ENCODE measurements around the gene DRD4. TPM values are rescaled to one million over a fixed set of nuclear protein-coding genes. Genes with fewer than 3 reads are reported as not detected.

DRD4 gene
- 1 to 10 TPM in 1 of 2 donors, under 1 TPM in 1; 0.60 to 5.6 TPM for total RNA-seq

DNA sequence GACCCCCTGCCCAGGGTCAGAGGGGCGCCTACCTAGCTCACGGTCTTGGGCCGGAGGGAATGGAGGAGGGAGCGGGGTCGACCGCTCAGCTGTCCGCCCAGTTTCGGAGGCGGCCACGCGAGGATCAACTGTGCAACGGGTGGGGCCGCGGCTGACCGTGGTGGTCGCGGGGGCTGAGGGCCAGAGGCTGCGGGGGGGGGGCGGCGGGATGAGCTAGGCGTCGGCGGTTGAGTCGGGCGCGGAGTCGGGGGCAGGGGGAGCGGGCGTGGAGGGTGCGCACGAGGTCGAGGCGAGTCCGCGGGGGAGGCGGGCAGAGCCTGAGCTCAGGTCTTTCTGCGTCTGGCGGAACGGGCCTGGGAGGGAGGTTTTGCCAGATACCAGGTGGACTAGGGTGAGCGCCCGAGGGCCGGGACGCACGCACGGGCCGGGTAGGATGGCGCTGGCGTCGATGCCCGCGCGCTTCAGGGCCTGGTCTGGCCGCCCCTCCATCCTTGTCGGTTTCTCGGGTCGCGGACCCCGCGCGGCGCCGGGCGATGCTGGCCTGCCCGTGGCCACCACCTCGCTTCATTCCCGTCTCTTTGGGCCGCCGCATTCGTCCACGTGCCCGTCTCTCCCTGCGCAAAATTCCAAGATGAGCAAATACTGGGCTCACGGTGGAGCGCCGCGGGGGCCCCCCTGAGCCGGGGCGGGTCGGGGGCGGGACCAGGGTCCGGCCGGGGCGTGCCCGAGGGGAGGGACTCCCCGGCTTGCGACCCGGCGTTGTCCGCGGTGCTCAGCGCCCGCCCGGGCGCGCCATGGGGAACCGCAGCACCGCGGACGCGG, at the start of gene DRD4:
TSS of gene DRD4 (plus strand) at position 759 of the 822 bp plus-strand sequence. CDS start at position 795, 36 bp downstream.
- H3K9me3 Mint-ChIP-seq: no peaks in the 10 kb centered on the region
- H3K36me3 Mint-ChIP-seq: peaks cover 0 to 4% of the 10 kb centered on the region in 2 donors
- no peak for ATAC-seq
- no peak for DNase-seq (ENCODE audit: low spot score in 2 of 2)
- H3K27ac Mint-ChIP-seq: peak within 1 kb of the TSS in 1 of 2 donors; percentile 72

DNA sequence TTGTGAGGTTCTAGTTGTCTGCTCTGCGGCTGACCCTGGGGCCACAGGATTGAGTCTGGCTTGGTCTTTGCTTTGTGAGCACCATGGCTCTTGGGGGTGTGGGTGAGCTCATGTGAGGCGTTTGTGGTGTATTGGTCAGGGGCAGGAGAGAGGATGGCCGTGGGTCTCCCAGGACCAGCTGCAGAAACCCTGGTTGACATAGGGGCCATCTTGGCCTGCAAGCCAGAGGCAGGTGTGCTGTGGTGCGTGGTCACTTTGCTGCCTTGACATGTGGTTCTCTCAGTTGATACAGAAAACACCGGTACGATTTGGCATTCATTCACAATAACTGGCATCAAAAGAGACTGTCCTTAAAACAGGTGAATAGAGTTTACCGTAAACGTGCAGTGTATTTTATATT, 49.5 kb upstream of the DRD4 start:
- DNase-seq (ENCODE audit: low spot score in 2 of 2): no peak
- H3K27ac Mint-ChIP-seq: peak overlapping the region; percentile 88 to 97
- no peaks in the 10 kb centered on the region for H3K9me3 Mint-ChIP-seq
- H3K36me3 Mint-ChIP-seq: peaks cover 12 to 15% of the 10 kb centered on the region in 2 donors
- ATAC-seq: peak; percentile 36 to 48

DNA sequence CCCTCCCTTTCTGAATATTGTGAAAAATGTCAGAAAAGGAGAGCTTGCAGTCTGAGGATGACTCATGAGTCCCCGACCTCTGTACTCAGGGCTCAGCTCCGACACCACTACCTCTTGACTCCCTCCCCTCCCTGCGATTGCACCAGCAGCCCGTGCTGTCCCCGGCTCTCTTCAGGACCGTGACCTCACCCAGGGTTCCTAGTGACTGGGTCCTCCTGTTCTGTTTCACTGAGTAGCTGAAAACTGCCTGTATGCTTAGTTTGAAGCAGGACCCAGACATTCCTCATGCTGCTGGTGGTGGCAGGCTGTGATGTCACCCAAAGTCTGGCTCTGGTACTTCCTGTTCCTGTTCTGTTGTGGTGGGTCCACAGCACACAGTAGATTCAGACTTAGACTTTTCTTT, 49.1 kb upstream of the DRD4 start:
- ATAC-seq: peak; percentile 96 to 99
- Mint-ChIP-seq H3K27ac (peak overlapping the region; percentile 88 to 97), H3K36me3 (peaks cover 15 to 17% of the 10 kb centered on the region in 2 donors), H3K9me3 (no peaks in the 10 kb centered on the region)
- DNase-seq (ENCODE audit: low spot score in 2 of 2): peak; percentile 68 to 83

DNA sequence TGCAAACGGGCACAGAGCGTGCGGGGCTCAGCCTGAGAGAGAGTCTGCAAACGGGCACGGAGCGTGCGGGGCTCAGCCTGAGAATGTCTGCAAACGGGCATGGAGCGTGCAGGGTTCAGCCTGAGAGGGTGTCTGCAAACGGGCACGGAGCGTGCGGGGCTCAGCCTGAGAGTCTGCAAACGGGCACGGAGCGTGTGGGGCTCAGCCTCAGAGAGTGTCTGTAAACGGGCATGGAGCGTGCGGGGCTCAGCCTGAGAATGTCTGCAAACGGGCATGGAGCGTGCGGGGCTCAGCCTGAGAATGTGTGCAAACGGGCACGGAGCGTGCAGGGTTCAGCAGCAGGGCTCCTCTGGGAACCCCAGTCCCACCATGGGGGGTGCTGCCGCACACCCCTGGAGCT, 47.3 kb upstream of the DRD4 start:
- peaks cover 19 to 28% of the 10 kb centered on the region in 2 donors for H3K36me3 Mint-ChIP-seq
- H3K9me3 Mint-ChIP-seq: no peaks in the 10 kb centered on the region
- H3K27ac Mint-ChIP-seq: no peak overlapping the region
- ATAC-seq: no peak
- no peak for DNase-seq (ENCODE audit: low spot score in 2 of 2)

DNA sequence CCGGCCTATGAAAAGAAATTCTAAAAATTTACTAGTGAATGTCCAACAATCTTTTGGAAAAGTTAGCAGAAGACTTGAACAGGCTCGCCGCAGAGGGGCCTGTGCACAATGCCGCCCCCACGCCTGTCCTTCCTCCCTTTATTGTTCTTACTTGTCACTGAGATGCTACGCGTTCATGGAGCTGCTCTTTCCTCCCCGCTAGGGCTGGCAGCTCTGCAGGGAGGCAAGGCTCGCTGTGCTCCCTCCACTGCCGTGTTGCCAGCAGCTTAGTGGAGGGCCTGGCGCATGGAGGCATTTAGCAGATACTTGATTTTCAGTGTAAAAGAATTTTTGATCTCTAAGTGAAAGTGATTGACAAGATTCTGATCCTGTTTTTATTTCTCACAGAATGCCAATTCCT, 46.1 kb upstream of the DRD4 start:
- peak overlapping the region in 1 of 2 donors; percentile 86 for H3K27ac Mint-ChIP-seq
- DNase-seq (ENCODE audit: low spot score in 2 of 2): no peak
- H3K9me3 Mint-ChIP-seq: no peaks in the 10 kb centered on the region
- ATAC-seq: no peak
- H3K36me3 Mint-ChIP-seq: peaks cover 19 to 28% of the 10 kb centered on the region in 2 donors

DNA sequence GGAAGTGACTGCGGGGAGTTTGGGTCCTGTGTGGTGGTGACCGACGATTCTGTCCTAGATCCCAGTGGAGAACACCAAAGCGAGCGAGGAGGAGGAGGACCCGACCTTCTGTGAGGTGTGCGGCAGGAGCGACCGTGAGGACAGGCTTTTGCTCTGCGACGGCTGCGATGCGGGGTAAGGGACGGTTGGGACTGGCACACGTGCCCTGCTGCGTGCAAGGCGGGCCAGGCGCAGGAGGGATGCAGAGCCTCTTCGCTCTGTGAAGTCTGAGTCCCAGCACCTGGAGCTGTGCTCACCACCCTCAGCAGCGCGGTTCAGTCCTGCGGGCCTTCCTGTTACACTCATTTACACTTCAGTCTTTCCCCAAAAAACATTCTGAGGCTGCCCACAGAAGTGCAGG, 44.6 kb upstream of the DRD4 start:
- DNase-seq (ENCODE audit: low spot score in 2 of 2) (no peak), ATAC-seq (no peak)
- Mint-ChIP-seq H3K27ac (peak overlapping the region in 1 of 2 donors; percentile 36), H3K36me3 (peaks cover 23 to 34% of the 10 kb centered on the region in 2 donors), H3K9me3 (no peaks in the 10 kb centered on the region)

DNA sequence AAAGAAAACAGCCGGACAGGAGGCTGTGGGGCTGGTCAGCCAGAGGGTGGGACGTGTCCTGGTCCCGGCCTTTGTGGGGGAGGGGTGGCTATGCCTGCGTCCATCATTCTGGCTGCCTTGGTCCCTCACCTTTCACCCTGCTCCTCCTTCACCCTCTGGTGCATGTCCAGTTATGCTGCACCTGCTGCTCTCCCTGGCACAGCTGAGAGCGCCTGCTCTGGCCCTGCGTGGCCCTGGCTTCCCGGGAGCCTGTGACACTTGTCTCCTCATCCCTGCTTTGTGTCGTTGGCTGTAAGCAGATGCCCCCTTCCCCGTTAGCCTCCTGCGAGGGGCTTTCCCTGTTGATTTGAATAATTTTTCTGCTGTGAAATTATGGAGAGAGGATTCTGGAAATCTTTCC, 44.2 kb upstream of the DRD4 start:
- no peak for DNase-seq (ENCODE audit: low spot score in 2 of 2)
- H3K9me3 Mint-ChIP-seq: no peaks in the 10 kb centered on the region
- ATAC-seq: no peak
- peak overlapping the region in 1 of 2 donors; percentile 19 for H3K27ac Mint-ChIP-seq
- H3K36me3 Mint-ChIP-seq: peaks cover 23 to 34% of the 10 kb centered on the region in 2 donors

DNA sequence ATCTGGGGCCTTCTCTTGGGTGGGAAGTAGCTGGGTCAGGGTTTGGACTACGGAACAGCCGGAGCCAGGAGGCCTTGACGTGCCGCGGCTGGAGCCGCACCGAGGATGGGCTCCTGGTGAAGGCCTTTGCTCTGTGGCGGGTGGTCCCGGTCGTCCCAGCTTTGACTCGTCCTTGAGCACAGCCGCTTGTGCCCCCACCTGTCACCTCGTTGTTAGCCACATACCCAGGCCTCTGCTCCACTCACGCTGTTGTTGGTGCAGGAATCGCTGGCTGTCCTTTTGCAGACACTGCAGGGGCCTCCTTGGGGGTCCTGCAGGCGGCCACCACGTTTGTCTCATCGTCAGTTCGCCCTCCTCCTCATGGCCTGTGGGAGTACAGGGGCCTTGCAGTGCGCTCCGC, 43.7 kb upstream of the DRD4 start:
- ATAC-seq: no peak
- Mint-ChIP-seq H3K27ac (peak overlapping the region in 1 of 2 donors; percentile 19), H3K9me3 (no peaks in the 10 kb centered on the region), H3K36me3 (peaks cover 23 to 34% of the 10 kb centered on the region in 2 donors)
- no peak for DNase-seq (ENCODE audit: low spot score in 2 of 2)

DNA sequence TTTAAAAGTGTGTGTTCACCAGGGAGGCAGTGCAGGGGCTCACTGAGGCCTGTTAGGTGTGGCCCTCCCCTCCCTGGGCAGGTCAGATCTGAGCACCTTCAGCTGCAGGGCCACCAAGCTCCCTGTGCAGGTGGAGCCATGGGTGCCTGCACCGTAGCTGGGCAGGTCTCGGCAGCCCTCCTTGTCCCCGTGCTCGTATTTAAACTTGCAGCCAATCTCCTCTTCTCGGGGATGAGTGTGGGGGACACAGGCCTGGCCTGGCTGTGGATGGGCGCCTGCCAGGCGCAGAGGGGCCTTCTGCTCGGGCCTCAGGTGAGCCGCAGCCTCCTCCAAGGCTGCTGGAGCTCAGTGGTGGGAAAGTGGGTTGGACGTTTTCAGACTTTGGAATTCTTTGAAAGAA, 41.7 kb upstream of the DRD4 start:
- Mint-ChIP-seq H3K36me3 (peaks cover 16 to 24% of the 10 kb centered on the region in 2 donors), H3K27ac (no peak overlapping the region), H3K9me3 (no peaks in the 10 kb centered on the region)
- DNase-seq (ENCODE audit: low spot score in 2 of 2): no peak
- ATAC-seq: no peak

DNA sequence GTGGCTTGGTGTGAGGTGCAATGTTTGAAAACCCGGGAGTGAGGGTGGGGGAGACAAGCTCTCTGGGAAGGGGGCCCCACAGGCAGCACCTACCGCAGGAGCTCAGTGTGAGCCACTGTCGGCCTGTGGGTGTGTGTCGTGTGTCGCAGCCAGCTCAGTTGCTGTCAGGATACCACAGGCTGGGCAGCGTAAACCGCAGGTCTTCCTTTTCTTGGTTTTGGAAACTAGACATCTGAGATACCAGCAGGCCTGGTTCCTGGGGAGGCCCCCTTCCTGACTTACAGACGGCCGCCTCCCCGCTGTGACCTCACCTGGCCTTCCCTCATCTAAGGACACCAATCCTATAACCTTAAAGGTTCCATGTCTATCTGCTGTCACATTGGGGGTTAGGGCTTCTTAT, 40.7 kb upstream of the DRD4 start:
- H3K9me3 Mint-ChIP-seq: no peaks in the 10 kb centered on the region
- peak overlapping the region in 1 of 2 donors; percentile 21 for H3K27ac Mint-ChIP-seq
- ATAC-seq: peak in 1 of 2 donors; percentile 66
- DNase-seq (ENCODE audit: low spot score in 2 of 2): no peak
- peaks cover 16 to 24% of the 10 kb centered on the region in 2 donors for H3K36me3 Mint-ChIP-seq

DNA sequence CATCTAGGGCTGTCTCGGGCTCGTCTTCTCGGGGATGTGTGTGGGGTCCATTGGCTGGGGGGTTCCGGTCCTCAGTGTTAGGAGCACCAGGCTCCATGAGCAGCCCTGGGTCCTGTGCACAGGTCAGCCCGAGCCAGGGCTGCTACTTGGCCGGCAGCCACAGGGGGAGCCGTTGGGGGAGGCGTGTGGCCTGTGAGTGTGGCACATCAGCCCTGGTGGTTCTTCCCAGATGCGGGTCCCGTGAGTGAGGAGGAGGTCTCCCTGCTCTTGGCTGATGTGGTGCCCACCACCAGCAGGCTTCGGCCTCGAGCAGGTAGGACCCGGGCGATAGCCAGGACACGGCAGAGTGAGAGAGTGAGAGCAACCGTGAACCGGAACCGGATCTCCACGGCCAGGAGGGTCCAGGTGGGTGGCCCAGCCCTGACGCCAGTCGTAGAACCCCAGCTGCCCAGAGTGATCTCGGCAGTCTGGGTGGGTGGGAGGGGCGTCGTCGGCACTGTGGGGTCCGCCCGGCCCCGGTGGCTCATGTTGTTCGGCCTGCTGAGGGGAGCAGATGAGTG, 39.8 kb upstream of the DRD4 start:
- DNase-seq (ENCODE audit: low spot score in 2 of 2) (no peak), ATAC-seq (peak in 1 of 2 donors; percentile 38)
- H3K36me3 Mint-ChIP-seq: peaks cover 14 to 21% of the 10 kb centered on the region in 2 donors
- peak overlapping the region; percentile 21 to 87 for H3K27ac Mint-ChIP-seq
- no peaks in the 10 kb centered on the region for H3K9me3 Mint-ChIP-seq

DNA sequence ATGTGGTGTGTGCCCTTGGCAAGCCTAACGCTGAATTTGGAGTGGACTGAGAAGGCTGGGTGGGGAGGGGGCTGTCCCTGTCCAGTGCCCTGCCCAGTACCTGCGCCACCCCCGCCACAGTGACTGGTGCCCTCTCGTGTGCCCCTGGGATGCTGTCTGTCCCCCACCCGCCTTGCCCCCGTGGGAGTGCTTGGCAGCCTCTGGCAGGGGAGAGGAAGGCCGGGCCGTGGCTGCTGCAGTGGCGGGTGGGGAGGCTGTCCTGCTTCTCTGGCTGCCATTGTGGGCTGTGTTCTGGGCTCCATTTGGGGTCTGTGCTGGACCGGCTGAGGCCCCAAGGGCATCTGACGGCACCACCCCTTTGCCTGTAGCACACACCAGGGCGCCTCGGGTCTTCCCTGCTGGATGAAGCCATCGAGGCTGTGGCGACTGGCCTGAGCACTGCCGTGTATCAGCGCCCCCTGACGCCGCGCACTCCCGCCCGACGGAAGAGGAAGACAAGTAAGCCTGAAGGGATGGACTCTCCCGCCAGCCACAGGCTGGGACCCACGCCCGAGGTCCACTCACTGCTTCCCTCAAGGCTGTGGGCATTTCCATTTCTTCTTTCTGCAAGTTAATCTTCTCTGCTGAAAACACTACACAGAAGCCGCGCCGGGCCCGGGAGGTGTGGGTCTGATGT, 38.9 kb upstream of the DRD4 start:
- DNase-seq (ENCODE audit: low spot score in 2 of 2) (no peak), ATAC-seq (no peak)
- peaks cover 7 to 16% of the 10 kb centered on the region in 2 donors for H3K36me3 Mint-ChIP-seq
- no peak overlapping the region for H3K27ac Mint-ChIP-seq
- no peaks in the 10 kb centered on the region for H3K9me3 Mint-ChIP-seq

DNA sequence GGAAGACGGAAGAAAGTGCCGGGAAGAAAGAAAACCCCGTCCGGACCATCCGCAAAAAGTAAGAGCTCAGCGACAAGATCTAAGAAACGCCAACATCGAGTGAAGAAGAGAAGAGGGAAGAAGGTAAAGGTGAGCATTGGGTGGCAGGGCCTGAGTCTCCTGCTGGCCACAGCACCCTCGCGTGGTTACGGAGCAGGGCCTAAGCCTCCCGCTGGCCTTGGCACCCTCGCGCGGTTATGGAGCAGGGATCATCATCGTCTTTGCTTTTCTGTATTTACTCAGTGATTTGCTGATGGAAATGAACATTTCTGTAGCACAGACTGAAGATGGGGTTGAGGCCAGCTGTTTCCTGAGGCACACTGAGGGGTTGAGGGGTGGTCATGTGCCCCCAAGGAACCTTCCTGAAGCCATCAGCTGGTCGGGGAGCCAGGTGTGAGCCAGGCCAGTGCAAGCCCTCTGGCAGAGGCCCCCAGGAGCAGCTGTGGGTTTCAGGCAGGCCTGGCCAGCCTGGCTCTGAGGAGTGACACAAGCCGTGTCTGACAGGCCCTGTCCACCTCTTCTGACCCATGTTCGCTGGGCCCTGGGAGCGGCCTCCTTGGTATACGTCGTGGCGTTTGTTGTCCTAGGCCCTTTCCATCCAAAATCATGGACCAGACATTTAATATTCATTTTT, 35.4 kb upstream of the DRD4 start:
- H3K9me3 Mint-ChIP-seq: no peaks in the 10 kb centered on the region
- DNase-seq (ENCODE audit: low spot score in 2 of 2): no peak
- peaks cover 0 to 7% of the 10 kb centered on the region in 2 donors for H3K36me3 Mint-ChIP-seq
- ATAC-seq: no peak
- H3K27ac Mint-ChIP-seq: no peak overlapping the region

DNA sequence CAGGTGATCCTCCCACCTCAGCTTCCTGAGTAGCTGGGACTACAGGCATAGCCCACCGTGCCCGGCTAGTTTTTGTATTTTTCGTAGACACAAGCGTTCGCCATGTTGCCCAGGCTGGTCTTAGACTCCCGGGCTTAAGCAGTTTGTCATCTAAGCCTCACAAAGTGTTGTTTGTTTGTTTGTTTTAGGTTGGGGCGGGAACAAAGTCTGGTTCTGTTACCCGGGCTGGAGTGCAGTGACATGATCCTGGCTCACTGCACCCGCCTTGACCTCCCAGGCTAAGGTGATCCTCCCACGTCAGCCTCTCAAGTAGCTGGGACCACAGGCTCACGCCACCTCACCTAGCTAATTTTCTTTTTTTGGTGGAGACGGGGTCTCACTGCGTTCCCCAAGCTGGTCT, 33.9 kb upstream of the DRD4 start:
- ATAC-seq: no peak
- Mint-ChIP-seq H3K36me3 (peaks cover 0 to 8% of the 10 kb centered on the region in 2 donors), H3K27ac (no peak overlapping the region), H3K9me3 (no peaks in the 10 kb centered on the region)
- DNase-seq (ENCODE audit: low spot score in 2 of 2): no peak

DNA sequence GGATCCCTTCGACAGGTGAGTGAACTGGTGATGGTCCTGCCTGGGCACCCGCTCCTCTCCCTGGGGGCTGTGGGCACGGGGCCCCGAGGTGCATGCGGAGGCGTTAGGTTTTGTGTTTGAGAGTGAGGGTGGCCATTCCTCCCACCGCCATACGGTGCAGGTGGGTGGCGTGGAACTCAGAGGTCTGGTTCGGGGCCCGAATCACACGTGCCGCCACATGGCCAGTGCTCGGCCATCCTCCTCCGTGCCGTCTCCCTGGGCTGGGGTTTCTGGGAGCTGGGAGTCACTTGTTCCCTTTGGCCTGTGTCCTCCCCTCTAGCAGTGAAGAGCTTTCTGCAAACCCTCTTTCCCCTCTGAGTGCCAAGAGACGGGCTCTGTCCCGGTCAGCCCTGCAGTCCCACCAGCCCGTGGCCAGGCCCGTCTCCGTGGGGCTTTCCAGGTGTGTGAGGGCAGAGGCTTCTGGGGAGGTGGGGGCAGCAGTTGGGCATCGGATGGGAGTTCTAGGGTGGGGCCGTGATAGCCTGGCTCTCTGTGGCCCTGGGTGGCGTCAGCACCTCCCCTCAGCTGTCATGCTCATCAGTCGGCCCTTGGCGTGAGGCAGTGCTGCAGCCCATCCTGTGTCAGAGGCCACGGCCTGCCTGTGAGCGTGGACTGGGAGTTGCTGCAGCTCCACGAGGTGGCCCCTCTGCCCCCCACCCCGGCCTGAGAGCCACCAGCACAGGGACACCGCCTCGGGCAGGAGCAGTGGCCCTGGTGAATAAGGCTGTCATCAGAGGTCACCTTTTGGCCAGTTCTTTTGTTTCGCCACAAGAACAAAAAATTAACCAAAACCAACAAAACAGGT, 31.6 kb upstream of the DRD4 start:
- H3K36me3 Mint-ChIP-seq: peaks cover 0 to 8% of the 10 kb centered on the region in 2 donors
- no peak for DNase-seq (ENCODE audit: low spot score in 2 of 2)
- no peak for ATAC-seq
- no peaks in the 10 kb centered on the region for H3K9me3 Mint-ChIP-seq
- peak overlapping the region in 1 of 2 donors; percentile 59 for H3K27ac Mint-ChIP-seq

DNA sequence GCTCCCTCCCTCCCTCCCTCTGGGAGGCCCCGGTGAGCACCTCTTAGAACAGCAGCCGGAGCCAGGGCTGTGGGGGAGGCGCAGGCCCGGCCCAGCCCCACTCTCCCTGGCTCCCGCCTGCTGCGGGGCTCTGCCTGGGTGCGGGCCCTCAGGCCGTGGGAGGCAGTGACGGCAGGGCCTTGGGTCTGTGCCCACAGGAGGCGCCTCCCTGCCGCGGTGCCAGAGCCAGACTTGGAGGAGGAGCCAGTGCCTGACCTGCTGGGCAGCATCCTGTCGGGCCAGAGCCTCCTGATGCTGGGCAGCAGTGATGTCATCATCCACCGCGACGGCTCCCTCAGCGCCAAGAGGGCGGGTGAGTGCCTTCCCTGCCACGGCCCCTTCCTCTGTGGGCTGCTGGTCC, 30.8 kb upstream of the DRD4 start:
- peaks cover 0 to 8% of the 10 kb centered on the region in 2 donors for H3K36me3 Mint-ChIP-seq
- DNase-seq (ENCODE audit: low spot score in 2 of 2) (no peak), ATAC-seq (no peak)
- no peak overlapping the region for H3K27ac Mint-ChIP-seq
- no peaks in the 10 kb centered on the region for H3K9me3 Mint-ChIP-seq

All from activated naive CD4-positive, alpha-beta T cell treated with anti-CD3 and anti-CD28 coated beads, Interleukin-2, amount 50 U/mL, for 72 hours (primary cell).